Measurements from ENCODE around the gene PUM1.

DNA sequence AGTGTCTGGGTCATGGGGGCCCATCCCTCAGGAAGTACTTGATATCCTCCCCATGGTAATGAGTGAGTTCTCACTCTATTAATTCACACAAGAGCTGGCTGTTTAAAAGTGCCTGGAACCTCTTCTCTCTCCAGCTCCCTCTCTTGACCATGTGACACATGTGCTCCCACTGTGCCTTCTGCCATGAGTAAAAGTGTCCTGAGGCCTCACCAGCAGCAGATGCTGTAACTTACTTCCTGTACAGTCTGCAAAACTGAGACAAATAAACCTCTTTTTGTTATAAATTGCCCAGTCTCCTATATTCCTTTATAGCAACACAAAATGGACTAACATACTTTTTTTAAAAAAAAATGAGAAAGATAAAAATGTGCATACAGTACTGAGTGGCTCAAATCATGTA, 24.0 kb downstream of the PUM1 start:
- no peak for TF ChIP-seq POLR2A (IDR thresholded peaks at IDR 0.05)
- no peak for TF ChIP-seq CTCF (IDR thresholded peaks at IDR 0.05)

Data from adrenal gland (tissue), 5 donors.